Endothelial cell of umbilical vein (primary cell): Measurements from ENCODE around the gene SCO2. TPM values are rescaled to one million over a fixed set of nuclear protein-coding genes. Genes with fewer than 3 reads are reported as not detected.
A peak's percentile ranks its signal among the peaks of the same experiment; 100 is the strongest.

ENCODE experiments used
- BruUV-seq: library from RNA; stranded (reverse); fragments of 400-500 nt; replicated peaks from 2 replicates; lab custom pipeline; 2021; lab: Mats Ljungman, UMichigan
- CTCF ChIA-PET: fragments of 300-600, 350-600 bp; sonication (Branson Sonifier 250); formaldehyde crosslinking; loops from one replicate; lab custom pipeline; 2021; ENCODE audit warnings: antibody characterized with exemption, inconsistent platforms; lab: Charles Lee
- POLR2A ChIA-PET: fragments of 300-600, 350-600 bp; sonication (Branson Sonifier 250); formaldehyde crosslinking; loops from one replicate; lab custom pipeline; 2021; ENCODE audit warnings: antibody characterized with exemption, inconsistent platforms; lab: Charles Lee
- DNase-seq: peaks from one replicate; pipeline ENCODE4 v3.0.0-alpha.2; 2011; ENCODE audit warnings: low read depth, low spot score
- FAIRE-seq: peaks from 2 replicates; lab custom pipeline; 2011; peaks lifted over from hg19 to GRCh38; lab: Jason Lieb, UNC
- H2AFZ ChIP-seq: 2 replicates; pipeline ENCODE4 v1.6.0; 2012; ENCODE audit warnings: low read depth, low read length, control low read depth, inconsistent platforms
- H3K27ac ChIP-seq: 2 replicates; pipeline ENCODE4 v1.5.1; 2011; ENCODE audit warnings: low read depth, mild to moderate bottlenecking, control low read depth, low read length, moderate library complexity; ENCODE audit not compliant: insufficient read depth
- H3K27me3 ChIP-seq, 2 experiments: 2 replicates each; pipeline versions ENCODE4 v1.6.0 to v1.6.1; 2011; ENCODE audit warnings: low read length in 2 of 2, mixed read lengths in 1 of 2; ENCODE audit not compliant: control insufficient read depth in 2 of 2, insufficient read depth in 2 of 2
- H3K36me3 ChIP-seq, 2 experiments: 2 replicates in 1 of 2; 3 replicates in 1 of 2; pipeline ENCODE4 v1.5.1; 2011; ENCODE audit warnings: low read length in 2 of 2, mild to moderate bottlenecking in 1 of 2, moderate library complexity in 1 of 2; ENCODE audit not compliant: control insufficient read depth in 2 of 2, insufficient read depth in 2 of 2; ENCODE audit errors: extremely low read depth in 1 of 2
- H3K4me1 ChIP-seq: 3 replicates; pipeline ENCODE4 v1.5.1; 2011; ENCODE audit warnings: mild to moderate bottlenecking, low read length; ENCODE audit not compliant: control insufficient read depth, insufficient read depth; ENCODE audit errors: extremely low read depth
- H3K4me2 ChIP-seq: 2 replicates; pipeline ENCODE4 v1.6.1; 2011; ENCODE audit warnings: low read length, control low read depth, mixed read lengths; ENCODE audit not compliant: insufficient read depth
- H3K4me3 ChIP-seq, 3 experiments: fragments of 200-600 bp in 1 of 3; sonication (generic), shearing (Covaris generic) in 1 of 3; replicated peaks in 1 of 3; 2 replicates each; pipeline ENCODE4 v1.5.1; 2011 to 2016; ENCODE audit warnings: control low read depth in 3 of 3, low read length in 3 of 3, mild to moderate bottlenecking in 2 of 3, inconsistent platforms in 1 of 3, low read depth in 1 of 3, moderate library complexity in 1 of 3; ENCODE audit not compliant: insufficient read depth in 1 of 3
- H3K79me2 ChIP-seq: 2 replicates; pipeline ENCODE4 v1.6.0; 2012; ENCODE audit warnings: low read length, inconsistent platforms; ENCODE audit not compliant: control insufficient read depth, insufficient read depth
- H3K9ac ChIP-seq: replicated peaks from 2 replicates; pipeline ENCODE3; 2011; ENCODE audit warnings: low read length, control low read depth; ENCODE audit not compliant: insufficient read depth; ENCODE audit errors: extremely low read depth
- H3K9me1 ChIP-seq: replicated peaks from 3 replicates; pipeline ENCODE4 v1.6.0; 2011; ENCODE audit warnings: mild to moderate bottlenecking, low read length; ENCODE audit not compliant: control insufficient read depth, insufficient read depth; ENCODE audit errors: extremely low read depth
- H3K9me3 ChIP-seq: replicated peaks from 2 replicates; pipeline ENCODE4 v1.5.1; 2012; ENCODE audit warnings: low read length, inconsistent platforms; ENCODE audit not compliant: control insufficient read depth, insufficient read depth
- H4K20me1 ChIP-seq: replicated peaks from 2 replicates; pipeline ENCODE3; 2011; ENCODE audit warnings: mild to moderate bottlenecking, low read length; ENCODE audit not compliant: control insufficient read depth, insufficient read depth; ENCODE audit errors: extremely low read depth
- CTCF ChIP-seq, 2 donors: IDR thresholded peaks; 1 replicate in 1 of 2; 2 replicates in 1 of 2; pipeline ENCODE4 v1.5.1; 2011; ENCODE audit warnings: low read length in 2 of 2, mild to moderate bottlenecking in 2 of 2, moderate library complexity in 2 of 2, control low read depth in 1 of 2, inconsistent platforms in 1 of 2, low read depth in 1 of 2; ENCODE audit not compliant: insufficient read depth in 1 of 2; ENCODE audit errors: extremely low read depth in 1 of 2
- EZH2 ChIP-seq: IDR thresholded peaks from 2 replicates; pipeline ENCODE4 v1.6.1; 2012; ENCODE audit warnings: borderline replicate concordance, low read depth, mild to moderate bottlenecking, moderate library complexity, low read length, inconsistent platforms; ENCODE audit not compliant: severe bottlenecking
- FOS ChIP-seq: IDR thresholded peaks from 2 replicates; pipeline ENCODE4 v1.6.1; 2011; ENCODE audit warnings: mild to moderate bottlenecking, low read length, moderate library complexity, borderline replicate concordance; ENCODE audit not compliant: insufficient read depth
- GATA2 ChIP-seq: IDR thresholded peaks from 2 replicates; pipeline ENCODE4 v1.7.0; 2011; ENCODE audit warnings: low read depth, mild to moderate bottlenecking, moderate library complexity, mixed read lengths, low read length; ENCODE audit not compliant: insufficient read length, insufficient read depth
- JUN ChIP-seq: IDR thresholded peaks from 2 replicates; pipeline ENCODE4 v1.6.1; 2011; ENCODE audit warnings: borderline replicate concordance, low read depth; ENCODE audit not compliant: insufficient read length, insufficient read depth
- MYC ChIP-seq: IDR thresholded peaks from one replicate; pipeline ENCODE4 v1.6.1; 2011; ENCODE audit warnings: mild to moderate bottlenecking, low read depth, low read length
- POLR2A ChIP-seq: IDR thresholded peaks from 2 replicates; pipeline ENCODE4 v1.6.1; 2012; ENCODE audit warnings: low read depth, mild to moderate bottlenecking, control low read depth, low read length
- POLR2AphosphoS5 ChIP-seq: IDR thresholded peaks from 2 replicates; pipeline ENCODE4 v1.6.1; 2012; ENCODE audit warnings: low read depth, mild to moderate bottlenecking, control low read depth, low read length, moderate library complexity; ENCODE audit not compliant: insufficient read depth
- dilution Hi-C: fragments of 300-500 bp; cut with MboI; formaldehyde crosslinking; loops from one replicate; pipeline ENCODE4 v1.15.0; 2019; ENCODE audit warnings: low sequenced_read_pairs; ENCODE audit not compliant: extremely low pct_ligation_motif_present
- intact Hi-C: fragments of 100-400 bp; cut with micrococcal nuclease; formaldehyde crosslinking; loops from one replicate; pipeline ENCODE4 v1.10.0; 2022
- polyA plus RNA-seq, 4 experiments: library from polyadenylated mRNA; depleted of rRNA in 3 of 4; stranded (reverse) in 3 of 4; unstranded in 1 of 4; fragments of >200 nt; gene quantifications; 2 replicates each; pipeline versions ENCODE4 v1.2.1 to v1.2.3, GENCODE V29; 2011 to 2012; ENCODE audit warnings: missing spikeins in 1 of 4
- total RNA-seq: library from RNA; stranded (reverse); gene quantifications from 2 replicates; pipeline ENCODE4 v1.2.3, GENCODE V29; 2021
- TF ChIP-seq, protein P1 (sequence below): IDR thresholded peaks from 2 replicates; pipeline ENCODE4 v1.6.1; 2011; ENCODE audit not compliant: insufficient read depth, insufficient read length

SCO2 gene
- total and polyA plus RNA-seq, 2 donors (not counting 3 experiments of a cell fraction or from before 2014, with no cell fraction given) = 3.5 to 3.7 TPM

- POLR2A ChIA-PET = no interaction called here
- Histone ChIP-seq H3K9me3 (no peaks in the 10 kb centered on the region), H3K9ac (no peak overlapping the region), H3K9me1 (no peaks in the 10 kb centered on the region), H3K36me3 (no peaks in the 10 kb centered on the region), H3K79me2 (no peaks in the 10 kb centered on the region), H3K4me2 (no peak overlapping the region), H3K27me3 (peaks cover 3 to 13% of the 10 kb centered on the region in 2 experiments), H3K4me3 (no peak overlapping the region), H2AFZ (no peak overlapping the region), H3K27ac (no peak overlapping the region), H3K4me1 (peaks cover 18% of the 10 kb centered on the region), H4K20me1 (no peaks in the 10 kb centered on the region)
- intact Hi-C loops (no loop called here), dilution Hi-C loops (no loop called here)
- CTCF ChIA-PET = interaction anchor here (1.7 kb wide), 1 partner anchor 87 kb away, joined by 10 read pairs; no protein-coding TSS in a partner anchor
- FAIRE-seq (no peak), DNase-seq (no peak)
- TF ChIP-seq, protein P1, sequence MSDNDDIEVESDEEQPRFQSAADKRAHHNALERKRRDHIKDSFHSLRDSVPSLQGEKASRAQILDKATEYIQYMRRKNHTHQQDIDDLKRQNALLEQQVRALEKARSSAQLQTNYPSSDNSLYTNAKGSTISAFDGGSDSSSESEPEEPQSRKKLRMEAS = no peak
- TF ChIP-seq POLR2AphosphoS5 (no peak), POLR2A (no peak), JUN (no peak)
- no TSS peak for BruUV-seq
These were observed 7.7 kb upstream of the SCO2 start for GRCh38 chr22:50532824-50533796.

DNA sequence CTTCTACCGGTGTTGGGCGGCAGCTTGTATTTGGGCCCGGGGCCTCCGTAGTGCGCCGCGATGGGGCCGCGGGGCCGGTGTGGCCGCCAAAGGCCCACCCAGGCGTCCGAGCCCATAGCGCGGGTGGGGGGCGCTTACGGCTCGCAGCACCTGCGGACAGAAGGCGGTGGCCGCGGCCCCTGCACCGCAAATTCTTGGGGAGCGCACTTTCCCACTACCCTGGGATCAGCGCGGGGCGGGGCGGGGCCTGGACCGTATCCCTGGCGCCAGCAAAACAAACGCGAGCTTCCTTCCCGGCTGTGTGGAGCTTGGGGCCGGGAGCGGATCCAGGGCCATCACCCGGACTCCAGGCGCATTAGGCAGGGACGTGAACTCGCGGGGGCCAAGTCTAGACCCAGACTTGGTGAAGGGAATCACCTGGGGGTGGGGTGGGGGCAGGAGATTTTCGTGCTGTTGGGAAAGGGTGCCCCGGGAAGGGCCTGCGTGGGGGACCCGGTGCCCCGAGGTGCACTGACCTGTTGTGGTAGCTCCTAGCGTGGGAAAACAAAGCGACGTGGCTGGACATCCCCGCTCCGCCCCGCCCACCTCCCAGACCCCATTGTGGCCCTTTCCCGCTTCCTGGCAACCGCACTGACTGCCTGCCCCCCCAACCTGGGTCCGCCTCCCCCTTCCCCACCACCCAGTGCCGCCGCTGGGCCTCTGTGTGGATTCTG lies 6.7 kb upstream of the SCO2 start:
- dilution Hi-C loops = no loop called here
- Histone ChIP-seq H3K27me3 (peaks cover 3 to 13% of the 10 kb centered on the region in 2 experiments), H3K9me1 (no peaks in the 10 kb centered on the region), H3K4me2 (peak overlapping the region; percentile 58), H3K4me1 (peaks cover 18% of the 10 kb centered on the region), H3K79me2 (no peaks in the 10 kb centered on the region), H3K4me3 (peak overlapping the region in 2 of 3 experiments; percentile 8 to 36), H3K9me3 (no peaks in the 10 kb centered on the region), H3K36me3 (no peaks in the 10 kb centered on the region), H3K27ac (no peak overlapping the region), H3K9ac (no peak overlapping the region), H4K20me1 (no peaks in the 10 kb centered on the region), H2AFZ (peak overlapping the region; percentile 55)
- BruUV-seq = no TSS peak
- DNase-seq (peak; percentile 42), FAIRE-seq (no peak)
- TF ChIP-seq EZH2 (no peak), JUN (no peak), POLR2AphosphoS5 (no peak), POLR2A (no peak), CTCF (IDR thresholded peaks at IDR 0.05; ENCODE audit: extremely low read depth in 1 of 2, insufficient read depth in 1 of 2, low read depth in 1 of 2, low read length in 2 of 2) (no peak), MYC (no peak), GATA2 (no peak), FOS (no peak)
- TF ChIP-seq, protein P1 = no peak
- intact Hi-C loops = no loop called here
- CTCF ChIA-PET = interaction anchor here (0.5 to 1.7 kb wide), 5 partner anchors 25 to 88 kb away, joined by 3 to 10 read pairs (median 3); partner anchors contain the start of gene SYCE3
- POLR2A ChIA-PET = no interaction called here
